SK-N-SH treated with all-trans-retinoic acid at 6 μM for 48 hours (cell line): Measurements from ENCODE around the gene EVPL.
"Not testable (repeated sequence)": the region's sequence is repeated elsewhere in the genome, so short reads cannot be mapped to it uniquely, and the experiment has no call there.

Experiments used
- ARNTL ChIP-seq: fragments of 450-650 bp; formaldehyde crosslinking; IDR thresholded peaks from 2 replicates; pipeline ENCODE4 v1.5.0; 2020; ENCODE audit warnings: low read depth, mild to moderate bottlenecking, moderate library complexity, borderline replicate concordance
- ESRRG ChIP-seq: fragments of 250-450 bp; sonication (Bioruptor Pico); IDR thresholded peaks from 2 replicates; pipeline ENCODE4 v1.6.1; 2021; ENCODE audit warnings: mild to moderate bottlenecking
- RARB ChIP-seq: fragments of 250-450 bp; sonication (Bioruptor Pico); IDR thresholded peaks from 2 replicates; pipeline ENCODE4 v1.8.0; 2021; ENCODE audit warnings: mild to moderate bottlenecking, moderate library complexity
- SNAI2 ChIP-seq: fragments of 250-450 bp; sonication (Bioruptor Pico); IDR thresholded peaks from 2 replicates; pipeline ENCODE4 v1.5.0; 2020; ENCODE audit warnings: mild to moderate bottlenecking, moderate library complexity
- TOX ChIP-seq: fragments of 250-450 bp; sonication (Bioruptor Pico); IDR thresholded peaks from 2 replicates; pipeline ENCODE4 v1.8.0; 2021; ENCODE audit warnings: mild to moderate bottlenecking, moderate library complexity, borderline replicate concordance
- ZFP30 ChIP-seq: fragments of 450-650 bp; formaldehyde crosslinking; IDR thresholded peaks from 2 replicates; pipeline ENCODE4 v1.5.0; 2022; ENCODE audit warnings: mild to moderate bottlenecking, moderate library complexity

DNA sequence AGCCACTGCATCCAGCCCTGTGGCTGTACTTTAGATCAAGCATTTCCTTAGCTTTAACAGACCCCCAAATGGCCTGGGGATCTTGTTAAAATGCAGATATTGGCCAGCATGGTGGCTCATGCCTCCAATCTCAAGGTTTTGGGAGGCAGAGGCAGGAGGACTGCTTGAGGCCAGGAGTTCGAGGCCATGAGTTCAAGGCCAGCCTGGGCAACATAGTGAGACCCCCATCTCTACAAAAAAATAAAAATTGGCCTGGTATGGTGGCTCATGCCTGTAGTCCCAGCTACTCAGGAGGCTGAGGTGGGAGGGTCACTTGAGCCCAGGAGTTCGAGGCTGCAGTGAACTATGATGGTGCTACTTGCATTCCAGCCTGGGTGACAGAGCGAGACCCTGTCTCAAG is 15.8 kb upstream of the EVPL start:
- TF ChIP-seq TOX (CRISPR knock-in tag); SNAI2 (CRISPR knock-in tag); ESRRG; ARNTL (CRISPR knock-in tag); RARB (CRISPR knock-in tag); ZFP30 (CRISPR knock-in tag): not testable (repeated sequence)
